UCSD-AML1 (cell line): ENCODE measurements around the gene MVK.
"Not testable (repeated sequence)": the region's sequence is repeated elsewhere in the genome, so short reads cannot be mapped to it uniquely, and the experiment has no call there.

Experiments
- DNase-seq: peaks from one replicate; lab custom pipeline; 2025; ENCODE audit not compliant: unreplicated experiment; lab: John Stamatoyannopoulos, UW

The MVK gene

DNA sequence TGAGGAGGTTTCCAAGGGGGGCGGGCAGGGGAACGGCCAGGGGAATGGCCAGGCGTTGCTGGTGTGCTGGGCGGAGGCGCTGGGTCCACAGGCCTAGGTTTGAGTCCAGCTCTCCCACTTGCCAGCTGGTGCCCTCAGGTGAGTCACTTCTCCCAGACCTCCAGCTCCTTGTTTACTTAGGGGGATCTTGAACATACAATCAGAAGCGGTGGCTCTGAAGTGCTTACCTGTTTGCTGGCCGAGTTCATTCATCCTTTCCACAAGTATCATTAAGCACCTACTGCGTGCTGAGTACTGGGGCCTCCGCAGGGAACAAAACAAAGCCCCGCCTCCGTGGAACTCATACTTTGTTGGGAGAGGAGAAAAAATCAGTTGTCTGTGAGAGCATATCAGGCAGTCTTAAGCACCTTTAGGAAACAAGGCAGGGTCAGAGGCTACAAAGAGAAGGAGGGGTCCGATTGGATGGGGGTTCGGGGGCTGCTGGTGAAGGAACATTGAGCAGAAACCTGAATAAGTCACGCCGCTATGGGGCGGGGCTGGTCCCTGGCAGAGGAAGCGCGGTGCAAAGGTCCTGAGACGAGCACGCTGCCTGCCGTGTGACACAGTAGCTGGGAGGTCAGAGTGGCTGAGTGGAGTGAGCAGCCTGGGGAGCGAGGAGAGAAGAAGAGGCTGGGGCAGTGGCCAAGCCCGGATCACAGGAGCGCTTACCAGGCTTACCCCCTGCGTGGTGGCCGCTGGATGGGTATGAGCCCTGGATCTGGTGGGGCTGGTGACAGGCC is 15.1 kb downstream of the MVK start:
- no peak for DNase-seq

DNA sequence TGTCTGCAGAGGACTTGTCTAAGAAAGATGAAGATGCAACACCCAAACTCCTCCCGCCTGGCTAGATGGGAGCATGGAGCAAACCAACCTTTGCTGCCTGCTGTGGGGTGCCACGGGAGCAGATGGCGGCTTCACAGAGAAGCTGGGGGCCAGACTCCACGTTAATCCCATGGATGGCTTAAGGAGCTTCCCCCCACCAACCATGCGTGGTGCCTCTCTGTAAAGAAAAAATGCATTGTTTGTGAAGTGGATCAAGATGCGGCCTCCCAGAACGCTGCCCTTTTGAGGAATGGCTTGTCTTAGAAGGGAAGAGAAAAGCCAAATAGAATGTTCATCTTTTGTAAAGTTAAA is 15.6 kb downstream of the MVK start:
- DNase-seq = no peak

DNA sequence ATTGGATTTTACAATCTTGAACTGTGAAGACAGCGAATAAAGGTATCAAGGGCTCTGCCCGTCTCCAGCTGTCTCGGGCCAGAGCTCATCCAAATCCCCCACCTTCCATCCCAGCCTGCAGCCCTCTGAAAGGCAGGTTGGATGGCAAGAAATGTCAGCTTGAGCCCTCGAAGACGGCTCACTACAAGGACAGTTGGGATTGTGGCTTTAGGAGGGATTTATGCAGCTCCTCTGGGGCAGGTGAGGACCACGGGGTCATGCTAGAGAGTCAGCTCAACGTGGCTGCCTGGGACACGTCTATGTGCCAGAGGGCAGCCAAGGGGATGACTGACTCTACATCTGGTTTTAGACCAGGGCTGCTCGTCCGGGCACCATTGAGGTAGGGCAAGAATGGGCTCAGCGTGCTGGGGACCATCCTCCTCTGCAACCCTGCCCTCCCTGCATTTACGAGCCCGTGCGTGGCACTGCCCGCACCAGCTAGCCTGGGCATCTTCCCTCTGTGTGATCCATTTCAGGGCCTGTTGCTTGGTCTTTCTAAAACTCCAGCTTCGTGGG is 16.2 kb downstream of the MVK start:
- no peak for DNase-seq

DNA sequence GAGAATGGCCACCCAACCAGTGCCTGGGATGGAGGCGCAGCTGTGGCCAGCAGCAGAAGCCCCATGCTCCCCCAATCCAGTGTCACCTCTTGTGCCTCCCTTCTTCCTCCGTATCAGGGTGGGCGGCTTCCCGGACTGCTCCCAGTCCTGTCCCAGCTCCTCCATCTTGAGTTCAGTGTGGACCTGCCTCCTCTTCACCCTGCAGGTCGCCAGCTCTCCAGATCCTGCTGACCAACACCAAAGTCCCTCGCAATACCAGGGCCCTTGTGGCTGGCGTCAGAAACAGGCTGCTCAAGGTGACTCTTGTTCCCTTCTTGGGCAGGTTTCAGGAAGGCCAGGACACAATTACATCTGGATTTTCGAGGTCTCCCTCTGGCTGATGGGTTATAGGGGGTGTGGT is 17.0 kb downstream of the MVK start:
- DNase-seq = no peak

DNA sequence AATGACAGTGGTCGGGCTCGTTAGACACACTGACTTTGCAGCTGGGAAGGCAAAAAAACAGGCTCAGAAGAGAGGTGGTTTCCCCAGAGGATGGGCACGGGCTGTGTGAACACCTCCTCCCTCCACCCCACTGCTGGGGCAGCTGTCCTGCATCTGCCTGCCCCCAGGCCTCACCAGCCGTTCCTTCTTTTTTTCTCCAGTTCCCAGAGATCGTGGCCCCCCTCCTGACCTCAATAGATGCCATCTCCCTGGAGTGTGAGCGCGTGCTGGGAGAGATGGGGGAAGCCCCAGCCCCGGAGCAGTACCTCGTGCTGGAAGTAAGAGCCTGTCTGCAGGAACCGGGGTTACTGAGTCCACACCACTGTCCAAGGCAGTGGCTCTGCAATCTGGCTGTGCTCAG is 17.4 kb downstream of the MVK start:
- DNase-seq = no peak

DNA sequence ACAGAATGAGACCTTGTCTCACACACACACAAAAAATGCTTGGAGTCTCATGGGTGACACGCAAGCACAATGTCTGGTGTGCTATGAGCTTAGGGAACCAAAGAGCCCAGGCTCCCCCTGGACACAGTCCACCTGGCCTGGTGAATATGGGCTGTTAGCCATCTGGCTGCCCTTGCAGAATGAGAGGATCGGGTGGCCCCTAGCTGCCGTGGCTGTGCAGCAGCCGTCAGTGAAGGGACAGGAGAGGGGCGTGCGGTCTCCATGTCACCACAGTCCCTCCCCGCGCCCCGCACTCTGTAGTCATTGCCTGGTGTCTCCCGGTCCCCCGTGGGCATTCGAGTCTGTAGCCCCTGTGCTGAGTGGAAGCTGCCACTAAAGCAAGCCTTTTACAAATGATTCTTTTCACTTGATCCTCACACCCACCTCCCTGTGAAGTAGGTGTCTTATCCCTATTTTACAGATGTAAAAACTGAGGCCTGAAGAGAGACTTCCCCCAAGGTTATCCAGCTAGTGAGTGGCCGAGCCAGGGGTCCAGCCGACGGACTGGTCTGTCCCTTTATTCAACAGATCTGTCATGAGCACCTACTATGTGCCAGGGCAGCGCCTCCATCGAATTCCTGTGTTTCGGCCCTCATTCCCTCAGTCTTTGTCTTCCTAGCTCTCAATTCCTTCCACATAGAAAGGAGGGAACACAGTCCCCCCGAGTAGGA is 18.8 kb downstream of the MVK start:
- no peak for DNase-seq

DNA sequence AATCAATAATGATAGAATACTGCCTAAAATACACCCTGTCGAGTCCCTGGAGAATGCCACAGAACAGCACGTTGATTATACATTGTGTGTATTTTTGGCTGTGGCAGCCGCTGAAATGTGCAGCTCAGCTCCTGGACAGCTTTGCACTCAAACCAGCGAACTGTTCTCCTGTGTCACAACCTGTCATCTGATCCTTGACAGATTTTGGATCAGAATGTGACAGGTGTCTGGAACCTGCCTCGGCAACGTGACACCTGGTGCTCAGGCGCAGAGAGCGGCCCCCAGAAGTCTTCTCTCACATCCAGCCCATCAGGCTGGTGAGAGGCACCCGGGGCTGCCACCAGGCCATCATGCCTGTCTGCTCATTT is 19.3 kb downstream of the MVK start:
- DNase-seq = no peak

DNA sequence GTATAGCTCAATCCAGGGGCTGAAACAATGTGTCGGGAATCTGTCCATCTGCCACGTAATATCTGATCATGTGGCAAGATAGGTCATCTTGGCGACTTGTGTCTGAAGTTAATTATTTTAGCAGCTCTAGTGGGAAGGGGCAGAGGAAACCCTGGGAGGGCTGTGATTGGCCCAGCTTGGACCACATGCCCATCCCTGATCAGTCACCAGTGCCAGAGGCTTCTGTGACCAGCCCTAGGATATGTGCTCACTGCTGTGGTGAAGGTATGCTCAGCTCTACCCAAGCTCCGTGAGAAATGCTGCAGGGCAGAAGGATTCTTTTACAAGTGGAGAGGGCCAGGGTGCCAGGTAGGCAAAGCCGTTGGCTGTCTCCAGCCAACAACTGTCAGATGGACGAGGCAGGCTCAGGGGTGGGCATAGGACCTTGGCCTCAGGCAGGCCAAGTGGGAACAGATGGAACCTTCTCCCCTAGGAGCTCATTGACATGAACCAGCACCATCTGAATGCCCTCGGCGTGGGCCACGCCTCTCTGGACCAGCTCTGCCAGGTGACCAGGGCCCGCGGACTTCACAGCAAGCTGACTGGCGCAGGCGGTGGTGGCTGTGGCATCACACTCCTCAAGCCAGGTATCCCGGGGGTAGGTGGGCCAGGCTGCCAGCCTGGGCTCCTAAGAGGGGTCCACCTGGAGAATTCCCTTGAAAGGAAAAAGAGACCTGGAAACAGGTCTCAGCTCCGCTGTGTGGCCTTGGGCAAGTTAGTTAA is 21.1 kb downstream of the MVK start:
- no peak for DNase-seq

DNA sequence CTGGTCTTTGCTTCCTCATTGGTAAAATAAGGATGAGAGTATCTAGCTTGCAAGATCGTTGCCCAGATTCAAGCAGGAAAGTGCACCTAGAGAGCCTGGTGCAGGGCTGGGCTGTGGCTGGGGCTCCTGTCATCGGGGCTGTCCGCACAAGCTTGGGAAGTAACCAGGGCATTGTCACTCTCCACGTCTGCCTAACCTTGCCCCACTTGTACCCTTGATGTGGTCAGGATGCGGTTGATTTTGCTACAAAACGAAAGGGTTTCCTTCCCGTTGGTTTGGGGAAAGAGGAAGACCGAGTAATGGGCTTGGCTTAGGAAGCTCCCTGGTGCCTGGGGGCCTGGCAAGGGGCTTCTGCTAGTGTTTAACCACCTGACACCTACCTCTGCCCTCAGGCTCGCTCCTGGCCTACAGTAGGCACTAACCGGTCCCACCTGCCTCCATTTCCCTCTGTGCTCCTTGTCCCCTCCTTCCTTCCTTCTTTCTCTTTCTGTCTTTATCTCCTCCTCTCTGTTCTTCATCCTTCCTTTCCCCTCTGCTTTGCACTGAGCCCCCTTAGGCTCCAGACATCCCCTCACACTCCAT is 21.8 kb downstream of the MVK start:
- DNase-seq = peak; percentile 47

DNA sequence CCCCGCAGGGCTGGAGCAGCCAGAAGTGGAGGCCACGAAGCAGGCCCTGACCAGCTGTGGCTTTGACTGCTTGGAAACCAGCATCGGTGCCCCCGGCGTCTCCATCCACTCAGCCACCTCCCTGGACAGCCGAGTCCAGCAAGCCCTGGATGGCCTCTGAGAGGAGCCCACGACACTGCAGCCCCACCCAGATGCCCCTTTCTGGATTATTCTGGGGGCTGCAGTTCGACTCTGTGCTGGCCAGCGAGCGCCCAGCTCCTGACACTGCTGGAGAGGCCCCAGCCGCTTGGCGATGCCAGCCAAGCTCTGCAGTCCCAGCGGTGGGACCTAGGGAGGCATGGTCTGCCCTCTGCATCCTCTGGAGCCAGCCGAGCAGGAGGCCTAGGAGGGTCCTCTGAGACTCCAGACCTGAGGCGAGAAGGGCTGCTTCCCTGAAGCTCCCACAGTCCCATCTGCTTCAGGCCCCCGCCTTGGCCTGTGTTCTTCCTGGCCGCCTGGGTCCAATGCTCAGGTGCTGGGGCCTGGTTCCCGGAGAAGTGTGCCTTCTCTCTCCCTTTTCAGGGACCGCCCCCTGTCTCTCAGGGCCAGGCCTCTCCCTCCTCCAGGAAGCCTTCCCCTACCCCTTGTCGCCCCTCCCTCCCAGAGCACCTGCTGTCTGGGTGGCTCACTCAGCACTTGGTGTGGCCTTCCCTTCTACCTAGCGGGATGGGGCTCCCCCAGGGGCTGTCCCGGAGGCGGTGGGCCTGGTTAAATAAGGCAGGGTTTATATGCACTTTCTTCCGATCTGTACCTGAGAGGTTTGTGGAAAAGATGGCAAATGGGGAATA is 23.0 kb downstream of the MVK start:
- DNase-seq = no peak

DNA sequence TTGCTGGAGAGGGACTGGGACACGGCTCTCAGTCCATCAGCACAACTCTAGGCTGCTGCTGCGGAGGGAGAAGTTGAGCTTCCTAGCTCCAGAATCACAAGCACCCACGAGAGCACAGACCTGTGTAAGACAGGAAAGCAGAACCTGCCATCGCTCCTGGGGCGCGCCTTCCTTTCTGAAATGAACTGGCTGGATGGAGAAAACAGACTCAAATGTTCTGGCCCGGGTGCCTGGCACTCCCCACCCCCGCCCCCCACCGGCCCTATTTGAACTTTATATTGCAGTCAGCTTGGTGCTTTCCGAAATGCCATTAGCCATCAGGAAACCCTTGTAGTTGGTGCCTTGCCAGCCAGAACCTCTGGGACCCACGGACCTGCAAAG is 23.8 kb downstream of the MVK start:
- DNase-seq = no peak

DNA sequence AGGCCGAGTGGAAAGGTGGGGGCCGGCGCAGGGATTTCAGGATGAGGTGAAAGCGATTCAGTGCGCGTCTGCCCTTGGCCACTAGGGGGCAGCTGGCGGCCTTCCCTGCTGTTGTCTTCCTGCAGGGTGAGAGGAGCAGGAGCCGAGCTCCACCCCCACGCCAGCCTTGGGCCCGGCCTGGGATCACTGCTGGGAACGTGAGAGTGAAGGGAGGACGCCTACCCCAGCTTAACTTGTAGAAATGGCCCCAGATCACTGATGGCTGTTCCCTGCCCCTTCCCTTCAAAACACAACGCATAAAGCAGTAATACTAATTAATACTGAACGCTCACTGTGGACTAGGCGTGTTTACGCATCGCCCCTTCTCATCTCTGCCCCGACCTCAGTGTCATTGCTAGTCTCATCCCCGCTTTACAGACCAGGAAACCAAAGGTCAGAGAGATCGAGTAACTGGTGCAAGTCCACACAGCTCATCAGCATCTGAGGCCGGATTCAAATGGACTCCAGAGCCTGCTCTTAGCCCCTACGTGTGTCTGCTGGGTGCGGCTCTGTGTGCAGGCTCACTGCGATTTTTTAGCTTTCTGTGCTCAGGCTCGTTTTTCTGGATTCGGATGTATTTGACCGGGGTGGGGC is 24.3 kb downstream of the MVK start:
- DNase-seq = peak; percentile 75

DNA sequence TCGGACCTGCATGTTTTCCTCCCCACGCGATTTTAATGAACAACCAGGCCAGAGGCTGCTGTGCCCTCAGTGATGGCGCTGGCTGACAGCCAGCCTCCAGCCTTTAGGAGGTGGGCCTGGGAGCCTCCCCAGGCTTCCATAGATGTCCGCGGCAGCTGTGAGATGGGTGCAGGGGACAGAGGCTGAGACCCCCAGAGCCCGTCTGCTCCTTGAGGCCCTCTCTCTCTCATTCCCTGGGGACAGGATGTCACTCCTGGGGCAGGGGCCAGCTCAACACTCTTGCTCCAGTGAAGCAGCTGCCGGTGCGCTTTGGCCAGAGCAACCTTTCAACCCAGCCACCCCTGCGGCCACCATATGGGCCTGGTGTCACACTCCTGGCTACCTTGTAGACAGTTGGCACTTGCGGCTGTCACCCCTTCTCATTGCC is 24.8 kb downstream of the MVK start:
- no peak for DNase-seq

DNA sequence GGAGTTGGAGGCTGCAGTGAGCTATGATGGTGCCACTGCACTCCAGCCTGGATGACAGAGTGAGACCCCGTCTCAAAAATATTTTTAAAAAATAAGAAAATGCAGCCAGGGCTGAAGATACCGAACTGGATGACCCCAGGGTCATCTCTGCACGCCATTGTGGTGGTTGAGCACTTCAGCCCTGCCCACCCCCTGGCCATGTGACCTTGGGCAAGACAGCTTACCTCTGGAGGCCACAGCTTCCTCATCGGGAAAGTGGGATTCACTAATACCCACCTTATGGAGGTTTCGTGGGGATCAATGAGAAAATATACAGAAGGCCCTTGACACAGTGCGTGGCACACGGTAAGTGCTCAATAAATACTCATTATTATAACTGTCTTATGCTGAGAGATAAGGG is 25.5 kb downstream of the MVK start:
- DNase-seq = no peak

DNA sequence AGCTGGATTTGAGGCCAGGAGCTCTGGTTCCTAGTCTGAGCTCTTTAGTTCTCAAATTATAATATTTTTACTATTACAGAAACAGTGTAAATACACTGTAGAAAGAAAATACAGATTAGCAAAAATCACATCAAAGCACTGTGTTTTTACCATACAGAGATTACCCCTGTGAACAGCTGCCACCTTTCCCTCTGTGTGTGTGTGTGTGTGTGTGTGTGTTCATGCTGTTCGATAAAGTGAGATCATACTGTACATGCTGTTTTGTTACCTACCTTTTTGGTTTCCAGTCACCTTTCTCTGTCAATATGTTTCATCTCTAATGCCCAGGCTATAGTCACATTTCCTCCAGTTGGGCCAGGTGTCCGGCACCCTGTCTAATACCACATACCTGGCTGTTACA is 26.9 kb downstream of the MVK start:
- DNase-seq = no peak

DNA sequence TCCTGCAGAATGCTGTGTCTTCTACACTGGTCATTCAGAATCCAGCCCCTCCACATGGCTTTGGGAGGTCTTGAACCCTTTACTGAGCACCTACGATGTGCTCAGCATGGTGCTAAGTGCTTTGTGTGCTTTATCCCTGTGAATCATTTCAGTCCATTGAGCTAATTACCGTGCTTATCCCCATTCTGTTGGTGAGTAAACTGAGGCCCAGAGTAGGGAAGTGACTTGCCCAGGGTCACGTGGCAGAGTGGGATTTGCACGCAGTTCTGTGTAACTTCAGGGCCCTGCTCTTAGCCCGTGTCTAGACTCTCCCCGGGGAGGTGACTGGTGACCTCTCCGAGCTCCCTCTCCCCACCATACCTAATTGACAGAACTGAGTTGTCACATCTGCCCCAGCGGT is 27.4 kb downstream of the MVK start:
- DNase-seq = no peak

DNA sequence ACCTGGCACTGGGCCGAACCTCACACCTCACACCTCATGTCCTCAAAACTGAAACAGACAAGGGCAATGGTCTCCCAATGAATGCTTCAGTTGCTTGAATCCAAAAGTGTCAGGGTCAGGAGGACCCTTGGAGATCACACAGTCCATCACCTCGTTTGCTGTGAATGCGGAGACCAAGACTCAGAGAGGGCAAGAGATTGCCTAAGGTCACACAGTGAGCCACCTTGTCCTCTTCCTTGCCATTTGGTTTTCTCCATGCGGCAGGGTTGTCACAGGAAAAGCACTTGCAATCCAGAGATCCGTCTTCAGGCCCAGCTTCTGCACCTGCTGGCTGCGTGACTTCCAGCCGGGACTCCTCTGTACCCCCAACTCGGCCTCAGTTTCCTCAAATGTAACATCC is 28.0 kb downstream of the MVK start:
- DNase-seq = no peak

DNA sequence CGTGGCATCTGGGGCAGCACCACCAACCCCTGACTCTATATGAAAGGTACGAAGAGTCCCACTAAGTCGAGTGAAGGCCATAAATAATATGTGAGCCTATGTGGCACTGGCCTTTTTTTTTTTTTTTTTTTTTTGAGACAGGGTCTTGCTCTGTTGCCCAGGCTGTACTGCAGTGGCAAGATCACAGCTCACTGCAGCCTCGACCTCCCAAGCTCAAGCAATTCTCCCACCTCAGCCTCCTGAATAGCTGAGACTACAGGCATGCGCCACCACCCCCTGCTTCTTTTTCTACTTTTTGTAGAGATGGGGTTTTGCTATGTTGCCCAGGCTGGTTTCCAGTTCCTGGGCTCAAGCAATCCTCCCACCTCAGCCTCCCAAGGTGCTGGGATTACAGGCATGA is 28.5 kb downstream of the MVK start:
- not testable (repeated sequence) for DNase-seq

DNA sequence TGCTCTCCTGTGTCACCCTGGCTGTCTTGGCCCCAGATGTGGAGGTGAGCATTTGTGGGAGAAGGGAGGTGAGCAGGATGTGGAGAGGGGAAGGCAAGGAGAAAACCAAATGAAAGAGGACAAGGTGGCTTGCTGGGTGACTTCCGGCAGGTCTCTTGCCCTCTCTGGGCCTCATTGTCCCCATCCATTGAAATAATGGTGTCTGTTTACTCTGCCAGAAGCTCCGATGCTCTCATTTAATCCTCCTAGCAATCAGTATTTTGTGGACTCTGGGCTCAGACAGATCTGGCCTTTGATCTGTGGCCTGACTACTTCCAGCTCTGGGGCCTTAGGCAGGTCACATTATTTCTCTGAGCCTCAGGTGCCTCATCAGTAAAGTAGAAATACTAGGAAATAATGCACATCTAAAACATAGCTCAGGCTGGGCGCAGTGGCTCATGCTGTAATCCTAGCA is 30.6 kb downstream of the MVK start:
- no peak for DNase-seq

DNA sequence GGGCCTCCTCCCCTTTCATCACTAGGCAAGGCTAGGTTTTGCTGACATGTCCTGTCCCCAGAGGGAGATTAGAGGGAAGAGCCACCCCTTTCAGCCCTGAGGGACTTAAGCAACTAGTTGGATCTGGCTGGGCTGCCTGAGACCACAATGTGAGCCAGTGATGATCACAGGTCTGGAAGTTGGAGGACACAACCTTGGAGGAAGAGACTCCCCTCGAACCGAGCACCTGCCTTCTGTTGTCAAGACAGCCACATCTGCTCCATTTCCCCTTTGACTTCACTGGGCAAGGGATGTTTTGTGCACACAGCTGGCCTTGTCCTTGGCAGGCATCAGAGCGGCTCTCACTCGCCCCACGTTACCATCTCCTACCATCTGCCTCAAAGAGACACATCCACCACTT is 31.4 kb downstream of the MVK start:
- no peak for DNase-seq
